ENCODE data around the gene DOCK7.

DNA sequence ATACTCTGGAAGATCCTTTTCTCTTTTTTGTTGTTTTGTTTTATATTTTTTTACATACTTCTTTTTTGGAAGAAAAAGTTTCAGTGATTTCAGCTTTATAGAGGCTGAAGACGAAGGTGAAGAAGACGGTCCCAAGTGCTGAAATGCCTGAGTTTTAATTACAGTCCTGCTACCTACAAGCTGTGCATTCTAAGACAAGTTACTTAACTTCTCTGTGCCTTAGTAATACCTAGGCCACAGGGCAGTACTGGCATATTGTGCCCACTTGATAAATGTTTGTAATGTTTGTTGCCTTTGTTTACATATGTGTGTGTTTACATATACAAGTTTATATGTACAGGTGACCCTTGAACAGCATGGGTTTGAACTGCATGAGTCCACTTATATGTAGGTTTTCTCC lies 147.1 kb downstream of the DOCK7 start:
- TF ChIP-seq, protein P1, sequence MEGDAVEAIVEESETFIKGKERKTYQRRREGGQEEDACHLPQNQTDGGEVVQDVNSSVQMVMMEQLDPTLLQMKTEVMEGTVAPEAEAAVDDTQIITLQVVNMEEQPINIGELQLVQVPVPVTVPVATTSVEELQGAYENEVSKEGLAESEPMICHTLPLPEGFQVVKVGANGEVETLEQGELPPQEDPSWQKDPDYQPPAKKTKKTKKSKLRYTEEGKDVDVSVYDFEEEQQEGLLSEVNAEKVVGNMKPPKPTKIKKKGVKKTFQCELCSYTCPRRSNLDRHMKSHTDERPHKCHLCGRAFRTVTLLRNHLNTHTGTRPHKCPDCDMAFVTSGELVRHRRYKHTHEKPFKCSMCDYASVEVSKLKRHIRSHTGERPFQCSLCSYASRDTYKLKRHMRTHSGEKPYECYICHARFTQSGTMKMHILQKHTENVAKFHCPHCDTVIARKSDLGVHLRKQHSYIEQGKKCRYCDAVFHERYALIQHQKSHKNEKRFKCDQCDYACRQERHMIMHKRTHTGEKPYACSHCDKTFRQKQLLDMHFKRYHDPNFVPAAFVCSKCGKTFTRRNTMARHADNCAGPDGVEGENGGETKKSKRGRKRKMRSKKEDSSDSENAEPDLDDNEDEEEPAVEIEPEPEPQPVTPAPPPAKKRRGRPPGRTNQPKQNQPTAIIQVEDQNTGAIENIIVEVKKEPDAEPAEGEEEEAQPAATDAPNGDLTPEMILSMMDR (IDR thresholded peaks at IDR 0.05), result no peak
- TF ChIP-seq POLR2A (IDR thresholded peaks at IDR 0.05), result no peak
- no peak for TF ChIP-seq EP300 (IDR thresholded peaks at IDR 0.05)
